ENCODE results near the gene ZNF568.

The ZNF568 gene

DNA sequence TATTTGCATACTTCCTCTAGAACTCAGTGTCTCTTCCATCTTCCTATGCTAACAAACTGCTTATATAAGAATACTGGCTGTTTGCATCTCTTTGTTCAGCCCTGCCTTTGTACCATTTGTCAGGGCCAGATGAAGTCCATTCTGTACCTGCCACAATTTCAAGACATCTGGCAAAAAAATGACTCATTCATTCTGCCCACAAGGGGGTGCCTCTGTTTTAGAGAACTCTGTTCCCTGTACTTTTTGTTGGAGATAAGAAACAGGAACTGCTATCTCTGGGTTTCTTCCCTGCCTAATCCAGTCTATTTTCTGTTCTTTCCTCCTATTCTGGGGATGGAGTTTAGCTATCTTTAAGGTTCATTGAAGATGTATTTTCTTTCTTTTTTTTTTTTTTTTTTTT lies 23.0 kb downstream of the ZNF568 start:
- no peak overlapping the region for H4K12ac ChIP-seq (ENCODE audit: low read depth, low read length)
- no peak overlapping the region for H3K4me2 ChIP-seq (ENCODE audit: low read length)
- no peak overlapping the region for H3K27ac ChIP-seq (ENCODE audit: low read depth, low read length)
- H3K18ac ChIP-seq (ENCODE audit: low read length) = no peak overlapping the region
- no peak overlapping the region for H2BK120ac ChIP-seq (ENCODE audit: insufficient read depth, low read length, poor library complexity)
- peaks cover 2% of the 10 kb centered on the region in 2 experiments for H3K36me3 ChIP-seq (ENCODE audit: control insufficient read depth in 1 of 2, insufficient read depth in 2 of 2, low read length in 2 of 2)
- no peak overlapping the region for H3K14ac ChIP-seq (ENCODE audit: low read length)
- no peak overlapping the region for H2AK5ac ChIP-seq (ENCODE audit: low read length)
- no peaks in the 10 kb centered on the region for H3K4me1 ChIP-seq (ENCODE audit: control insufficient read depth in 1 of 2, insufficient read depth in 2 of 2, low read length in 2 of 2)
- H3K4ac ChIP-seq (ENCODE audit: low read depth, low read length) = no peak overlapping the region
- no peak overlapping the region for H2AFZ ChIP-seq (ENCODE audit: insufficient read depth, low read length, poor library complexity)
- H3K79me1 ChIP-seq (ENCODE audit: low read length) = no peaks in the 10 kb centered on the region
- H4K8ac ChIP-seq (ENCODE audit: low read depth, low read length) = no peak overlapping the region
- H4K91ac ChIP-seq (ENCODE audit: low read depth, low read length) = no peak overlapping the region
- DNase-seq = peak in 1 of 2 donors; percentile 14
- no peaks in the 10 kb centered on the region for H3K27me3 ChIP-seq (ENCODE audit: insufficient read depth, low read length)
- no peak overlapping the region for H3K23ac ChIP-seq (ENCODE audit: low read length)
- H2BK12ac ChIP-seq (ENCODE audit: low read length) = no peak overlapping the region
- peaks cover 2% of the 10 kb centered on the region for H3K9me3 ChIP-seq (ENCODE audit: insufficient read depth, low read depth, low read length)
- no peak overlapping the region for H2BK5ac ChIP-seq (ENCODE audit: low read depth, low read length, poor library complexity)
- H3K9ac ChIP-seq (ENCODE audit: low read length) = no peak overlapping the region
- H3K79me2 ChIP-seq (ENCODE audit: control insufficient read depth, insufficient read depth, low read length, poor library complexity) = no peaks in the 10 kb centered on the region
- no peak overlapping the region for H3K4me3 ChIP-seq (ENCODE audit: low read depth, low read length)

DNA sequence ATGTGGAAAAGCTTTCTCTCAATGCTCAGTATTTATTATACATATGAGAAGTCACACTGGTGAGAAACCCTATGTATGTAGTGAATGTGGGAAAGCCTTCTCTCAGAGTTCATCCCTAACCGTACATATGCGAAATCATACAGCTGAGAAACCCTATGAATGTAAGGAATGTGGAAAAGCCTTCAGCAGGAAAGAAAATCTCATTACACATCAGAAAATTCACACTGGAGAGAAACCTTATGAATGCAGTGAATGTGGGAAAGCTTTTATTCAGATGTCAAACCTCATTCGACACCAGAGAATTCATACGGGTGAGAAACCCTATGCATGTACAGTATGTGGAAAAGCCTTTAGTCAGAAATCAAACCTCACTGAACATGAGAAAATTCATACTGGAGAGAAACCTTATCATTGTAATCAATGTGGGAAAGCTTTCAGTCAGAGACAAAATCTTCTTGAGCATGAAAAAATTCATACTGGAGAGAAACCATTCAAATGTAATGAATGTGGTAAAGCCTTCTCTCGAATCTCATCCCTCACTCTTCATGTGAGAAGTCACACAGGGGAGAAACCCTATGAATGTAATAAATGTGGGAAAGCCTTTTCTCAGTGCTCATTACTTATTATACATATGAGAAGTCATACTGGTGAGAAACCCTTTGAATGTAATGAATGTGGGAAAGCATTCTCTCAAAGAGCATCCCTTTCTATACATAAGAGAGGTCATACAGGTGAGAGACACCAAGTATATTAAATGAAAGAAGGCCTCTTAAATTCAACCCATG lies 34.4 kb downstream of the ZNF568 start:
- DNase-seq = no peak
- Histone ChIP-seq H2BK120ac (ENCODE audit: insufficient read depth, low read length, poor library complexity) (no peak overlapping the region), H3K18ac (ENCODE audit: low read length) (no peak overlapping the region), H2BK12ac (ENCODE audit: low read length) (no peak overlapping the region), H3K4ac (ENCODE audit: low read depth, low read length) (no peak overlapping the region), H3K27ac (ENCODE audit: low read depth, low read length) (no peak overlapping the region), H2AK5ac (ENCODE audit: low read length) (no peak overlapping the region), H3K9me3 (ENCODE audit: insufficient read depth, low read depth, low read length) (peaks cover 2% of the 10 kb centered on the region), H2BK5ac (ENCODE audit: low read depth, low read length, poor library complexity) (no peak overlapping the region), H3K79me1 (ENCODE audit: low read length) (no peaks in the 10 kb centered on the region), H4K8ac (ENCODE audit: low read depth, low read length) (no peak overlapping the region), H3K79me2 (ENCODE audit: control insufficient read depth, insufficient read depth, low read length, poor library complexity) (no peaks in the 10 kb centered on the region), H3K27me3 (ENCODE audit: insufficient read depth, low read length) (no peaks in the 10 kb centered on the region), H3K4me1 (ENCODE audit: control insufficient read depth in 1 of 2, insufficient read depth in 2 of 2, low read length in 2 of 2) (no peaks in the 10 kb centered on the region), H3K14ac (ENCODE audit: low read length) (no peak overlapping the region), H3K36me3 (ENCODE audit: control insufficient read depth in 1 of 2, insufficient read depth in 2 of 2, low read length in 2 of 2) (peaks cover 0 to 3% of the 10 kb centered on the region in 2 experiments), H4K12ac (ENCODE audit: low read depth, low read length) (no peak overlapping the region), H2AFZ (ENCODE audit: insufficient read depth, low read length, poor library complexity) (no peak overlapping the region), H4K91ac (ENCODE audit: low read depth, low read length) (no peak overlapping the region), H3K4me2 (ENCODE audit: low read length) (no peak overlapping the region), H3K23ac (ENCODE audit: low read length) (no peak overlapping the region), H3K4me3 (ENCODE audit: low read depth, low read length) (no peak overlapping the region), H3K9ac (ENCODE audit: low read length) (no peak overlapping the region)
- WGBS (ENCODE audit: extremely low coverage, insufficient coverage, insufficient read length) = no CpG with 5 or more reads among the region's 5 CpGs

DNA sequence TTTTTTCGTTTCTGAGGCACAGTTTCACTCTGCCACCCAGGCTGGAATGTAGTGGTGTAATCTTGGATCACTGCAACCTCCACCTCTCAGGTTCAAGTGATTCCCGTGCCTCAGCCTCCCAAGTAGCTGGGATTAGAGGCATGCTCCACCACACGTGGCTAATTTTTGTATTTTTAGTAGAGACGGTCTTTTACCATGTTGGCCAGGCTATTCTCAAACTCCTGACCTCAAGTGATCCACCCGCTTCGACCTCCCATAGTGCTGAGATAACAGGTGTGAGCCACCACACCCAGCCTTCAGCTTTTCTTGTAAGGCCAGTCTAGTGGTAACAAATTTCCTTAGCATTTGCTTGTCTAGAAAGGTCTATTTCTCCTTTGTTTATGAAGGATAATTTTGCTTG lies 46.2 kb downstream of the ZNF568 start:
- no peak overlapping the region for H3K27ac ChIP-seq (ENCODE audit: low read depth, low read length)
- H3K4me3 ChIP-seq (ENCODE audit: low read depth, low read length) = no peak overlapping the region
- no peaks in the 10 kb centered on the region for H3K36me3 ChIP-seq (ENCODE audit: control insufficient read depth in 1 of 2, insufficient read depth in 2 of 2, low read length in 2 of 2)
- no peak overlapping the region for H2BK120ac ChIP-seq (ENCODE audit: insufficient read depth, low read length, poor library complexity)
- no peak overlapping the region for H3K4ac ChIP-seq (ENCODE audit: low read depth, low read length)
- H3K79me2 ChIP-seq (ENCODE audit: control insufficient read depth, insufficient read depth, low read length, poor library complexity) = no peaks in the 10 kb centered on the region
- DNase-seq = no peak
- peaks cover 8% of the 10 kb centered on the region for H3K9me3 ChIP-seq (ENCODE audit: insufficient read depth, low read depth, low read length)
- no peak overlapping the region for H3K4me2 ChIP-seq (ENCODE audit: low read length)
- no peaks in the 10 kb centered on the region for H3K79me1 ChIP-seq (ENCODE audit: low read length)
- no peak overlapping the region for H2AFZ ChIP-seq (ENCODE audit: insufficient read depth, low read length, poor library complexity)
- H4K8ac ChIP-seq (ENCODE audit: low read depth, low read length) = no peak overlapping the region
- WGBS (ENCODE audit: extremely low coverage, insufficient coverage, insufficient read length) = no CpG with 5 or more reads among the region's 6 CpGs
- no peak overlapping the region for H4K12ac ChIP-seq (ENCODE audit: low read depth, low read length)
- H3K18ac ChIP-seq (ENCODE audit: low read length) = no peak overlapping the region
- H3K4me1 ChIP-seq (ENCODE audit: control insufficient read depth in 1 of 2, insufficient read depth in 2 of 2, low read length in 2 of 2) = no peaks in the 10 kb centered on the region
- H3K23ac ChIP-seq (ENCODE audit: low read length) = no peak overlapping the region
- no peaks in the 10 kb centered on the region for H3K27me3 ChIP-seq (ENCODE audit: insufficient read depth, low read length)
- H2BK12ac ChIP-seq (ENCODE audit: low read length) = no peak overlapping the region
- no peak overlapping the region for H2AK5ac ChIP-seq (ENCODE audit: low read length)
- no peak overlapping the region for H3K14ac ChIP-seq (ENCODE audit: low read length)
- H3K9ac ChIP-seq (ENCODE audit: low read length) = no peak overlapping the region
- no peak overlapping the region for H4K91ac ChIP-seq (ENCODE audit: low read depth, low read length)
- H2BK5ac ChIP-seq (ENCODE audit: low read depth, low read length, poor library complexity) = no peak overlapping the region

DNA sequence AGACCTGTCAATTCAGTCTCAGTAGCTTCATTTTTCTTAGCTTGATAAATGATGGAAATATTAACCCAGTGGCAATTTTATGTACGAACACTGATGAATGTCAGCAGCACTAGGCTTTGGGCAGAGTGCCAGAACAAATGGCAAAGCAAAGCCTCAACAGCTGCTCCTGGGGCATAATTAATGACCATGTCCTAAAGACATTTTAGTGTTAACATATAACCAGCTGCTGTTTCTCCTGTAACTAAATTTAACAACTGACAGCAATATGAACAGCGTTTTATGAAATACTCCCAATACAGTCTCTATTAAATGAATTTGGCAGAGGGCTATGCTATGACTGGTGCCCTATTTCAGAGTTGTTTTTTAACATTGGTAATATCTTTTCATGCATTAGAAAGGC lies 47.1 kb downstream of the ZNF568 start:
- no peak overlapping the region for H2BK5ac ChIP-seq (ENCODE audit: low read depth, low read length, poor library complexity)
- no peak overlapping the region for H3K4me3 ChIP-seq (ENCODE audit: low read depth, low read length)
- H4K12ac ChIP-seq (ENCODE audit: low read depth, low read length) = no peak overlapping the region
- peaks cover 8% of the 10 kb centered on the region for H3K9me3 ChIP-seq (ENCODE audit: insufficient read depth, low read depth, low read length)
- no peak overlapping the region for H3K9ac ChIP-seq (ENCODE audit: low read length)
- H2BK12ac ChIP-seq (ENCODE audit: low read length) = no peak overlapping the region
- no peak overlapping the region for H3K14ac ChIP-seq (ENCODE audit: low read length)
- no peak overlapping the region for H4K91ac ChIP-seq (ENCODE audit: low read depth, low read length)
- no peak overlapping the region for H3K23ac ChIP-seq (ENCODE audit: low read length)
- H2AFZ ChIP-seq (ENCODE audit: insufficient read depth, low read length, poor library complexity) = no peak overlapping the region
- no peaks in the 10 kb centered on the region for H3K4me1 ChIP-seq (ENCODE audit: control insufficient read depth in 1 of 2, insufficient read depth in 2 of 2, low read length in 2 of 2)
- no peak overlapping the region for H2AK5ac ChIP-seq (ENCODE audit: low read length)
- no peak overlapping the region for H3K18ac ChIP-seq (ENCODE audit: low read length)
- no peak for DNase-seq
- H3K27me3 ChIP-seq (ENCODE audit: insufficient read depth, low read length) = no peaks in the 10 kb centered on the region
- H2BK120ac ChIP-seq (ENCODE audit: insufficient read depth, low read length, poor library complexity) = no peak overlapping the region
- no peaks in the 10 kb centered on the region for H3K79me2 ChIP-seq (ENCODE audit: control insufficient read depth, insufficient read depth, low read length, poor library complexity)
- no peak overlapping the region for H3K4me2 ChIP-seq (ENCODE audit: low read length)
- no peak overlapping the region for H4K8ac ChIP-seq (ENCODE audit: low read depth, low read length)
- WGBS (ENCODE audit: extremely low coverage, insufficient coverage, insufficient read length) = no CpG with 5 or more reads among the region's 2 CpGs
- no peaks in the 10 kb centered on the region for H3K79me1 ChIP-seq (ENCODE audit: low read length)
- H3K4ac ChIP-seq (ENCODE audit: low read depth, low read length) = no peak overlapping the region
- no peak overlapping the region for H3K27ac ChIP-seq (ENCODE audit: low read depth, low read length)
- H3K36me3 ChIP-seq (ENCODE audit: control insufficient read depth in 1 of 2, insufficient read depth in 2 of 2, low read length in 2 of 2) = no peaks in the 10 kb centered on the region

Measured in trophoblast cell (in vitro differentiated cells and primary cell).